Uterus (tissue), 4 donors: ENCODE data around the gene SCML2. TPM values are rescaled to one million over a fixed set of nuclear protein-coding genes. Genes with fewer than 3 reads are reported as not detected.

Source experiments
- DNase-seq, 2 donors: peaks; one replicate each; pipeline ENCODE4 v3.0.0-alpha.2; 2019 to 2020
- H3K27ac ChIP-seq, 2 donors: fragments of 200-600 bp; sonication (generic); 1 replicate in 1 of 2; 2 replicates in 1 of 2; pipeline ENCODE4 v1.5.1; 2016 to 2018
- H3K27me3 ChIP-seq, 2 donors: fragments of 200-600 bp; sonication (generic); one replicate each; pipeline ENCODE4 v1.5.1; 2018 to 2019; ENCODE audit warnings: control low read depth in 1 of 2
- H3K36me3 ChIP-seq, 2 donors: fragments of 200-600 bp; sonication (generic); one replicate each; pipeline ENCODE4 v1.5.1; 2019; ENCODE audit warnings: control low read depth in 1 of 2
- H3K4me1 ChIP-seq, 2 donors: fragments of 200-600 bp; sonication (generic); one replicate each; pipeline ENCODE4 v1.5.1; 2018 to 2019; ENCODE audit warnings: control low read depth in 1 of 2
- H3K4me3 ChIP-seq, 2 donors: fragments of 200-600 bp; sonication (generic); 1 replicate in 1 of 2; 2 replicates in 1 of 2; pipeline ENCODE4 v1.5.1; 2018 to 2019; ENCODE audit warnings: mild to moderate bottlenecking in 1 of 2
- H3K9me3 ChIP-seq, 2 donors: fragments of 200-600 bp; sonication (generic); one replicate each; pipeline ENCODE4 v1.5.1; 2019; ENCODE audit warnings: control low read depth in 1 of 2
- POLR2A ChIP-seq, 2 donors: fragments of 450-650 bp; IDR thresholded peaks; one replicate each; pipeline ENCODE4 v1.6.1; 2016; ENCODE audit warnings: antibody characterized with exemption in 2 of 2, mild to moderate bottlenecking in 1 of 2, moderate library complexity in 1 of 2
- intact Hi-C: fragments of 100-400 bp; cut with DNase I; formaldehyde crosslinking; loops from one replicate; pipeline ENCODE4 v1.15.1; 2023; ENCODE audit warnings: low total_unique reads
- small RNA-seq: library from RNA; depleted of rRNA; stranded (forward); fragments of <200 nt; gene quantifications from one replicate; pipeline ENCODE3, GENCODE V24; 2016
- total RNA-seq, 4 donors: library from RNA; depleted of rRNA in 3 of 4; stranded (reverse); fragments of >200 nt in 3 of 4; gene quantifications; one replicate each; pipeline versions ENCODE4 v1.1.0 to v1.2.4, GENCODE V29; 2014 to 2023
- TF ChIP-seq, protein P1 (sequence below), 4 experiments: fragments of 200-600 bp in 2 of 4; fragments of 450-650 bp in 2 of 4; sonication (generic) in 2 of 4; IDR thresholded peaks; one replicate each; pipeline ENCODE4 v1.5.1; 2016 to 2019; ENCODE audit warnings: antibody characterized with exemption in 4 of 4, mild to moderate bottlenecking in 2 of 4, moderate library complexity in 1 of 4
- donor health status: DM: yes; HTN: yes; CAD: no.

The SCML2 gene
- total RNA-seq, 4 donors from 2014 or later, result 0.26 to 15.8 (median 5.7) TPM

DNA sequence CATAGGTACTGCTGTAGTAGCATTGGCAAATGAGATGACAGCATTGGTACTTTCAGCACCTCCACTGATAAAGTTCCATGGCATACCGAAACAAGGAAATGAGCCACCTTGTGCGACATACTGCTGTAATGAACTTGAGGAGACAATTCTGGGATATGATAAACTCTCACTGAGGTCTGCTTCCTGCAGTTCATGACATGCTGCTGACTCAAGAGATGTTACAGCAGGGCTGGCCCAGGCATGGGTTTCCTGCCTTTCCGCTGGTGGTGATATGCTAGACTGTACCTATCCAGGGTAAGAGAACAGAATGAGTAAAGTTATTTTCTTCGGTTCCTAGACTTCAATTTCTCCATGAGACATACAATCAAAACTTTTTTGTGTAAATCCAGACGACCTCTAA lies 150.9 kb downstream of the SCML2 start:
- no peak for DNase-seq
- H3K4me3 ChIP-seq, result no peak overlapping the region
- H3K9me3 ChIP-seq, result no peaks in the 10 kb centered on the region
- H3K36me3 ChIP-seq, result no peaks in the 10 kb centered on the region
- no peak for TF ChIP-seq POLR2A (IDR thresholded peaks at IDR 0.05)
- TF ChIP-seq, protein P1, sequence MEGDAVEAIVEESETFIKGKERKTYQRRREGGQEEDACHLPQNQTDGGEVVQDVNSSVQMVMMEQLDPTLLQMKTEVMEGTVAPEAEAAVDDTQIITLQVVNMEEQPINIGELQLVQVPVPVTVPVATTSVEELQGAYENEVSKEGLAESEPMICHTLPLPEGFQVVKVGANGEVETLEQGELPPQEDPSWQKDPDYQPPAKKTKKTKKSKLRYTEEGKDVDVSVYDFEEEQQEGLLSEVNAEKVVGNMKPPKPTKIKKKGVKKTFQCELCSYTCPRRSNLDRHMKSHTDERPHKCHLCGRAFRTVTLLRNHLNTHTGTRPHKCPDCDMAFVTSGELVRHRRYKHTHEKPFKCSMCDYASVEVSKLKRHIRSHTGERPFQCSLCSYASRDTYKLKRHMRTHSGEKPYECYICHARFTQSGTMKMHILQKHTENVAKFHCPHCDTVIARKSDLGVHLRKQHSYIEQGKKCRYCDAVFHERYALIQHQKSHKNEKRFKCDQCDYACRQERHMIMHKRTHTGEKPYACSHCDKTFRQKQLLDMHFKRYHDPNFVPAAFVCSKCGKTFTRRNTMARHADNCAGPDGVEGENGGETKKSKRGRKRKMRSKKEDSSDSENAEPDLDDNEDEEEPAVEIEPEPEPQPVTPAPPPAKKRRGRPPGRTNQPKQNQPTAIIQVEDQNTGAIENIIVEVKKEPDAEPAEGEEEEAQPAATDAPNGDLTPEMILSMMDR (IDR thresholded peaks at IDR 0.05), result no peak
- H3K27me3 ChIP-seq, result no peaks in the 10 kb centered on the region
- intact Hi-C loops, result no loop called here
- H3K27ac ChIP-seq, result no peak overlapping the region
- no peaks in the 10 kb centered on the region for H3K4me1 ChIP-seq

DNA sequence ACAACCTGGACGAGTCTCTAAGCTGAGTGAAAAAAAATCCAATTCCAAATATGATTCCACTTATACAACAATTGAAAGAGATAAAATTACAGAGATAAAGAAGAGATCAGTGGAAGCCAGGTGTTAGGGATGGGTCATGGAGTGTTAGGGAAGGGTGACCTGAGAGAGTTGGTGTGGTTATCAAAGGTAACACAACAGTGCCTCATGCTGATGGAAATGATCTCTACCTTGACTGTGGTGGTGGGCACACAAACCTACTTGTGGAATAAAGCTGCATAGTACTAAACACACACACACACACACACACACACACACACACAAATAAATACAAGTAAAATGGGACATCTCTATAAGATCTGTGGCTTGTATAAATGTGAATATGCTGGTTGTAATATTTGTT lies 159.8 kb downstream of the SCML2 start:
- H3K27me3 ChIP-seq, result no peaks in the 10 kb centered on the region
- H3K4me1 ChIP-seq, result no peaks in the 10 kb centered on the region
- no peaks in the 10 kb centered on the region for H3K9me3 ChIP-seq

More for the DNA sequence above, 159.8 kb downstream of the SCML2 start:
- H3K36me3 ChIP-seq, result no peaks in the 10 kb centered on the region
- H3K4me3 ChIP-seq, result no peak overlapping the region
- DNase-seq, result no peak
- TF ChIP-seq, protein P1 (IDR thresholded peaks at IDR 0.05), result no peak
- TF ChIP-seq POLR2A (IDR thresholded peaks at IDR 0.05), result no peak
- intact Hi-C loops, result no loop called here
- no peak overlapping the region for H3K27ac ChIP-seq

Small RNA genes lying within 50 kb of the gene (small RNA-seq; reads per million reads assigned to genes)
- gene RF00019, result not detected
- gene TMSB10P2, result not detected

Other genes starting within 250 kb of the SCML2 start
- not detected for gene BEND2, start 133.8 kb downstream of the SCML2 start, total RNA-seq
- gene CDKL5, start 70.9 kb upstream of the SCML2 start, total RNA-seq, result 10 to 100 TPM in 3 of 4 donors, 1 to 10 TPM in 1; 9.7 to 14.5 (median 13.2) TPM